ENCODE data around the gene TTC33.

Gene TTC33

GRCh38 chr5:40681363-40682153, 74.2 kb downstream of the TTC33 start:
- no peak for TF ChIP-seq CTCF (conservative IDR thresholded peaks at IDR 0.05; ENCODE audit: low read depth, low read length)
- H3K4me3 ChIP-seq (IDR thresholded peaks at IDR 0.05; ENCODE audit: insufficient read depth, low read depth, low read length), result no peak overlapping the region
- peaks cover 65% of the 10 kb centered on the region for H3K79me2 ChIP-seq (ENCODE audit: insufficient read depth, low read depth)

DNA sequence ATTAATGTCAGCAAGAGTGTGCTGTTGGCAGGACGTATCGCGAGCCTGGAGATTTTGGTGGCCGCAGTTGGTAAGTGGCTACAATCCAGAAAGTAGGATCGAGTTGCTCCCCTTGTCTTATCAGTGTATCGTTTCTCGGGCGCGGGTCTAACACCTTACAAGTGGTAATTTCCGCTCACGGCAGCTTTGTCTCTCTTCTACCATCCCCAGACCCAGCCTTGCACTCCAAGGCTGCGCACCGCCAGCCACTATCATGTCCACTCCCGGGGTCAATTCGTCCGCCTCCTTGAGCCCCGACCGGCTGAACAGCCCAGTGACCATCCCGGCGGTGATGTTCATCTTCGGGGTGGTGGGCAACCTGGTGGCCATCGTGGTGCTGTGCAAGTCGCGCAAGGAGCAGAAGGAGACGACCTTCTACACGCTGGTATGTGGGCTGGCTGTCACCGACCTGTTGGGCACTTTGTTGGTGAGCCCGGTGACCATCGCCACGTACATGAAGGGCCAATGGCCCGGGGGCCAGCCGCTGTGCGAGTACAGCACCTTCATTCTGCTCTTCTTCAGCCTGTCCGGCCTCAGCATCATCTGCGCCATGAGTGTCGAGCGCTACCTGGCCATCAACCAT, 74.9 kb downstream of the TTC33 start:
- Histone ChIP-seq H3K4me2 (peak overlapping the region; percentile 83), H3K36me3 (ENCODE audit: insufficient read depth) (no peaks in the 10 kb centered on the region), H4K20me1 (ENCODE audit: insufficient read depth) (no peaks in the 10 kb centered on the region), H2AFZ (ENCODE audit: low read depth) (no peak overlapping the region), H3K27ac (peak overlapping the region; percentile 24; the same call in 1 of the 2 replicates), H3K4me1 (ENCODE audit: low read depth, poor library complexity, severe bottlenecking) (peaks cover 59% of the 10 kb centered on the region), H3K9ac (peak overlapping the region; percentile 14; the same call in 1 of the 2 replicates), H3K4me3 (IDR thresholded peaks at IDR 0.05; ENCODE audit: insufficient read depth, low read depth, low read length) (no peak overlapping the region), H3K79me2 (ENCODE audit: insufficient read depth, low read depth) (peaks cover 58% of the 10 kb centered on the region), H3K27me3 (ENCODE audit: insufficient read depth, low read depth) (no peaks in the 10 kb centered on the region)
- TF ChIP-seq CTCF (conservative IDR thresholded peaks at IDR 0.05; ENCODE audit: low read depth, low read length), result no peak

More at GRCh38 chr5:40681363-40682153, 74.2 kb downstream of the TTC33 start:
- H3K9ac ChIP-seq, result peak overlapping the region; percentile 14; the same call in 1 of the 2 replicates
- H3K27me3 ChIP-seq (ENCODE audit: insufficient read depth, low read depth), result no peaks in the 10 kb centered on the region
- H3K4me1 ChIP-seq (ENCODE audit: low read depth, poor library complexity, severe bottlenecking), result peaks cover 59% of the 10 kb centered on the region
- peak overlapping the region; percentile 88 for H3K4me2 ChIP-seq
- peak overlapping the region; percentile 24; the same call in 1 of the 2 replicates for H3K27ac ChIP-seq
- no peaks in the 10 kb centered on the region for H4K20me1 ChIP-seq (ENCODE audit: insufficient read depth)
- H3K36me3 ChIP-seq (ENCODE audit: insufficient read depth), result no peaks in the 10 kb centered on the region
- H2AFZ ChIP-seq (ENCODE audit: low read depth), result no peak overlapping the region

- Histone ChIP-seq H3K36me3 (ENCODE audit: insufficient read depth) (no peaks in the 10 kb centered on the region), H3K27me3 (ENCODE audit: insufficient read depth, low read depth) (no peaks in the 10 kb centered on the region), H2AFZ (ENCODE audit: low read depth) (peak within 1 kb of the TSS; percentile 83), H3K79me2 (ENCODE audit: insufficient read depth, low read depth) (peaks cover 50% of the 10 kb centered on the region), H3K9ac (peak within 1 kb of the TSS; percentile 72), H3K4me3 (IDR thresholded peaks at IDR 0.05; ENCODE audit: insufficient read depth, low read depth, low read length) (no peak within 1 kb of the TSS), H3K4me1 (ENCODE audit: low read depth, poor library complexity, severe bottlenecking) (peaks cover 57% of the 10 kb centered on the region), H3K4me2 (peak within 1 kb of the TSS; percentile 83), H3K27ac (peak within 1 kb of the TSS; percentile 80), H4K20me1 (ENCODE audit: insufficient read depth) (no peaks in the 10 kb centered on the region)
- TF ChIP-seq CTCF (conservative IDR thresholded peaks at IDR 0.05; ENCODE audit: low read depth, low read length), result no peak
These were observed 75.7 kb downstream of the TTC33 start, which contains the start of gene PTGER4 for GRCh38 chr5:40679913-40680681. TSS of gene PTGER4 (plus strand) at chr5:40679915. CDS start at chr5:40680994, 1,079 bp downstream.

DNA sequence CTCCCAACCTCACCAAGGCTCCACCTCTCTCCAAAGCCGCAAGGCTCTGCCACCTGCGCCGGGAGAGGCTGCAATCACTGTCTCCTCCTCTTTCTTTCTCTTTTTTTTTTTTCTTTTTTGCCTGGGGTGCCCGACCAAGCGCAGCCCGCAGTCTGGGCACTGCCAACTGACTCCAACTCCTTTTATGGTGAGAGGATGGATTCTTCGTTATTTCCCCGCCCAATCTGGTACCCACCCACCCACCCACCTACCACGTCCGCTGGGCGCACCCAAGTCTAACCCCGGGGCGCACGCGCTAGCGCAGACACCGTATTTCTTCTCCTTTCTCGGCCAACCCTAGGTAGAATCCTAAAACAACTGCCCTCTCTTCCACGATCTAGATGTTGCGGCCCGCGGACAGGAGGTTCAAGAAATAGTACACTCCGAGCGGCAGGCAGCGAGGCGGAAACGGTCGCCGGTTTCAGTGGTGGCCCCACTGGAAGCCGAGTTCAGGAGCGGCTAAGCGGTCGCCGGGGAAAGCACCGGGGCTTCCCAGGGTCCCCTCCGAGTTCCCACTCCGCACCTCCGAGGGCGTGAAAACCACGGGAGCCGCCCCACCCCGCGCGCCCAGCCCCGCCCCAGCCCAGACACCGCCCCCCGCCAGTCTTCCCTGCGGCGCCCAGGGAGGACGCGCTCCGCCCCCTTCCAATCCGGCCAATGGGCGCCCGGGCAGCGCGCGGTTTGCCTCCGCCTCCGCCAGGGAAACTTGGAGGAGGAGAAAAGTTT, 76.4 kb downstream of the TTC33 start:
- Histone ChIP-seq H2AFZ (ENCODE audit: low read depth) (peak overlapping the region; percentile 83), H3K4me1 (ENCODE audit: low read depth, poor library complexity, severe bottlenecking) (peaks cover 49% of the 10 kb centered on the region), H3K4me2 (peak overlapping the region; percentile 83), H3K79me2 (ENCODE audit: insufficient read depth, low read depth) (peaks cover 43% of the 10 kb centered on the region), H3K27me3 (ENCODE audit: insufficient read depth, low read depth) (no peaks in the 10 kb centered on the region), H3K4me3 (IDR thresholded peaks at IDR 0.05; ENCODE audit: insufficient read depth, low read depth, low read length) (no peak overlapping the region), H4K20me1 (ENCODE audit: insufficient read depth) (no peaks in the 10 kb centered on the region), H3K9ac (peak overlapping the region; percentile 72), H3K36me3 (ENCODE audit: insufficient read depth) (no peaks in the 10 kb centered on the region), H3K27ac (peak overlapping the region; percentile 80)
- no peak for TF ChIP-seq CTCF (conservative IDR thresholded peaks at IDR 0.05; ENCODE audit: low read depth, low read length)

Measured in KMS-11 (cell line).